H1 (cell line): ENCODE results near the gene CPLX1. TPM values are rescaled to one million over a fixed set of nuclear protein-coding genes. Genes with fewer than 3 reads are reported as not detected.

Source experiments
- CTCF ChIA-PET: fragments of 300-600 bp; sonication (Branson Sonifier 250); formaldehyde crosslinking; loops from one replicate; lab custom pipeline; 2021; ENCODE audit not compliant: partially characterized antibody; lab: Charles Lee
- POLR2A ChIA-PET: fragments of 300-600 bp; sonication (Branson Sonifier 250); formaldehyde crosslinking; loops from one replicate; lab custom pipeline; 2021; ENCODE audit warnings: inconsistent platforms; ENCODE audit not compliant: partially characterized antibody; lab: Charles Lee
- DNase-seq, 2 experiments: peaks; one replicate each; pipeline versions ENCODE4 v3.0.0 to v3.0.0-alpha.2; 2010 to 2022; ENCODE audit warnings: low spot score in 2 of 2, low read depth in 1 of 2, mixed read lengths in 1 of 2
- FAIRE-seq: peaks from 2 replicates; lab custom pipeline; 2011; peaks lifted over from hg19 to GRCh38; lab: Jason Lieb, UNC
- H2AFZ ChIP-seq: 2 replicates; pipeline ENCODE4 v1.8.1; 2012; ENCODE audit warnings: low read length, inconsistent platforms
- H2AK5ac ChIP-seq: 2 replicates; pipeline ENCODE4 v1.6.1; 2013; ENCODE audit warnings: low read depth, low read length
- H2BK120ac ChIP-seq: replicated peaks from 2 replicates; pipeline ENCODE3; 2013; ENCODE audit warnings: low read depth, low read length, inconsistent platforms
- H2BK12ac ChIP-seq: 2 replicates; pipeline ENCODE4 v1.6.1; 2013; ENCODE audit warnings: low read depth, low read length
- H2BK15ac ChIP-seq: 2 replicates; pipeline ENCODE4 v1.6.1; 2013; ENCODE audit warnings: low read length
- H2BK20ac ChIP-seq: 2 replicates; pipeline ENCODE4 v1.6.1; 2013; ENCODE audit warnings: low read length
- H2BK5ac ChIP-seq: 2 replicates; pipeline ENCODE4 v1.6.1; 2013; ENCODE audit warnings: low read depth, low read length
- H3K14ac ChIP-seq: 2 replicates; pipeline ENCODE4 v1.6.1; 2013; ENCODE audit warnings: inconsistent platforms; ENCODE audit not compliant: insufficient read length
- H3K18ac ChIP-seq: 2 replicates; pipeline ENCODE4 v1.6.1; 2013; ENCODE audit warnings: low read length; ENCODE audit errors: extremely low read depth
- H3K23ac ChIP-seq: 2 replicates; pipeline ENCODE4 v1.6.1; 2013; ENCODE audit warnings: inconsistent platforms; ENCODE audit not compliant: insufficient read length
- H3K23me2 ChIP-seq: 2 replicates; pipeline ENCODE4 v1.6.1; 2013; ENCODE audit warnings: low read depth, low read length
- H3K27ac ChIP-seq: 2 replicates; pipeline ENCODE4 v1.6.1; 2011; ENCODE audit warnings: low read depth, low read length, inconsistent platforms
- H3K27me3 ChIP-seq, 4 experiments: replicated peaks in 1 of 4; 1 replicate in 1 of 4; 2 replicates in 3 of 4; pipeline versions ENCODE4 v1.6.1 to v1.8.1; 2011 to 2013; ENCODE audit warnings: low read length in 3 of 4, mild to moderate bottlenecking in 3 of 4, inconsistent platforms in 2 of 4, mixed read lengths in 2 of 4, moderate library complexity in 1 of 4; ENCODE audit not compliant: control insufficient read depth in 3 of 4, insufficient read depth in 3 of 4; ENCODE audit errors: extremely low read depth in 1 of 4
- H3K36me3 ChIP-seq, 4 experiments: 2 replicates each; pipeline versions ENCODE4 v1.6.1 to v1.8.1; 2011 to 2013; ENCODE audit warnings: mild to moderate bottlenecking in 4 of 4, low read length in 3 of 4, moderate library complexity in 2 of 4, control low read depth in 1 of 4, inconsistent platforms in 1 of 4; ENCODE audit not compliant: insufficient read depth in 4 of 4, control insufficient read depth in 2 of 4
- H3K4ac ChIP-seq: replicated peaks from 2 replicates; pipeline ENCODE3; 2013; ENCODE audit warnings: low read length, low read depth, mixed read lengths, inconsistent platforms; ENCODE audit not compliant: insufficient read length
- H3K4me1 ChIP-seq, 4 experiments: replicated peaks in 1 of 4; 1 replicate in 1 of 4; 2 replicates in 3 of 4; pipeline versions ENCODE4 v1.6.1 to v1.8.1; 2011 to 2013; ENCODE audit warnings: low read length in 3 of 4, inconsistent platforms in 2 of 4, mixed read lengths in 1 of 4; ENCODE audit not compliant: insufficient read depth in 4 of 4, control insufficient read depth in 3 of 4
- H3K4me2 ChIP-seq, 2 experiments: 2 replicates each; pipeline versions ENCODE4 v1.6.1 to v1.8.1; 2011 to 2013; ENCODE audit warnings: low read depth in 2 of 2, low read length in 2 of 2, control low read depth in 1 of 2, inconsistent platforms in 1 of 2, mild to moderate bottlenecking in 1 of 2; ENCODE audit not compliant: insufficient read depth in 1 of 2
- H3K4me3 ChIP-seq, 4 experiments: fragments of 200-600, 300-600 bp in 1 of 4; sonication (generic), shearing (Covaris generic), sonication (Bioruptor Twin) in 1 of 4; 2 replicates each; pipeline versions ENCODE4 v1.5.1 to v1.8.1; 2011 to 2016; ENCODE audit warnings: low read length in 4 of 4, low read depth in 3 of 4, control low read depth in 2 of 4, inconsistent platforms in 2 of 4, mild to moderate bottlenecking in 2 of 4, mixed read lengths in 1 of 4, moderate library complexity in 1 of 4; ENCODE audit not compliant: insufficient read depth in 2 of 4; ENCODE audit errors: extremely low read depth in 1 of 4
- H3K56ac ChIP-seq: replicated peaks from 2 replicates; pipeline ENCODE3; 2013; ENCODE audit warnings: low read depth, mild to moderate bottlenecking, mixed read lengths, low read length, inconsistent platforms; ENCODE audit not compliant: insufficient read length
- H3K79me1 ChIP-seq: 2 replicates; pipeline ENCODE4 v1.6.1; 2013; ENCODE audit warnings: low read depth, low read length, control low read depth
- H3K79me2 ChIP-seq, 2 experiments: 2 replicates each; pipeline versions ENCODE4 v1.6.1 to v1.8.1; 2012 to 2013; ENCODE audit warnings: low read length in 2 of 2, mild to moderate bottlenecking in 2 of 2, inconsistent platforms in 1 of 2; ENCODE audit not compliant: insufficient read depth in 2 of 2, control insufficient read depth in 1 of 2
- H3K9ac ChIP-seq, 4 experiments: replicated peaks in 1 of 4; 1 replicate in 1 of 4; 2 replicates in 3 of 4; pipeline versions ENCODE4 v1.6.1 to v1.8.1; 2011 to 2013; ENCODE audit warnings: low read depth in 3 of 4, low read length in 3 of 4, control low read depth in 2 of 4, mild to moderate bottlenecking in 2 of 4, moderate library complexity in 2 of 4, inconsistent platforms in 1 of 4; ENCODE audit errors: extremely low read depth in 1 of 4
- H3K9me3 ChIP-seq, 2 experiments: 2 replicates each; pipeline versions ENCODE4 v1.6.1 to v1.8.1; 2012 to 2013; ENCODE audit warnings: mild to moderate bottlenecking in 2 of 2, moderate library complexity in 2 of 2, control low read depth in 1 of 2, inconsistent platforms in 1 of 2, low read depth in 1 of 2, low read length in 1 of 2, mixed read lengths in 1 of 2; ENCODE audit not compliant: insufficient read depth in 2 of 2
- H4K20me1 ChIP-seq, 2 experiments: replicated peaks in 1 of 2; 2 replicates each; pipeline versions ENCODE3 to v1.8.1; 2011 to 2013; ENCODE audit warnings: inconsistent platforms in 2 of 2, low read length in 2 of 2, mild to moderate bottlenecking in 1 of 2; ENCODE audit not compliant: insufficient read depth in 2 of 2, control insufficient read depth in 1 of 2
- H4K5ac ChIP-seq: 2 replicates; pipeline ENCODE4 v1.6.1; 2013; ENCODE audit warnings: low read length, low read depth, mixed read lengths, inconsistent platforms; ENCODE audit not compliant: insufficient read length
- H4K8ac ChIP-seq: 2 replicates; pipeline ENCODE4 v1.8.0; 2013; ENCODE audit warnings: mild to moderate bottlenecking, moderate library complexity, low read length, inconsistent platforms; ENCODE audit not compliant: insufficient read depth; ENCODE audit errors: extremely low read depth
- H4K91ac ChIP-seq: replicated peaks from 2 replicates; pipeline ENCODE3; 2013; ENCODE audit warnings: low read length, mixed read lengths, inconsistent platforms; ENCODE audit not compliant: insufficient read length
- BRCA1 ChIP-seq: IDR thresholded peaks from 2 replicates; pipeline ENCODE4 v1.6.1; 2012; ENCODE audit warnings: low read depth, low read length, improper control_type of control experiment
- GTF2F1 ChIP-seq: IDR thresholded peaks from 2 replicates; pipeline ENCODE4 v1.6.1; 2012; ENCODE audit warnings: low read depth, low read length, improper control_type of control experiment, borderline replicate concordance
- POU5F1 ChIP-seq: IDR thresholded peaks from 2 replicates; pipeline ENCODE4 v1.6.1; 2011; ENCODE audit warnings: low read depth, mild to moderate bottlenecking, low read length, moderate library complexity
- WGBS, 2 experiments: shearing (Covaris generic) in 1 of 2; methylation state at CpG; one replicate each; pipeline versions ENCODE4 v1.1.6 to v1.1.7; 2013 to 2015; ENCODE audit warnings: low lambda C conversion rate in 2 of 2, mixed read lengths in 2 of 2, inconsistent platforms in 1 of 2, low coverage in 1 of 2, missing lambda C conversion rate in 1 of 2; ENCODE audit not compliant: insufficient replicate concordance in 2 of 2, insufficient coverage in 1 of 2, insufficient read length in 1 of 2; ENCODE audit errors: extremely low coverage in 1 of 2, missing lambda C conversion rate in 1 of 2; 5-methylcytosine and 5-hydroxymethylcytosine counted together
- polyA plus RNA-seq, 7 experiments: library from polyadenylated mRNA; depleted of rRNA in 3 of 7; stranded (reverse) in 5 of 7; unstranded in 2 of 7; fragments of >200 nt in 5 of 7; fragments of 200-250 nt in 2 of 7; gene quantifications; 1 replicate in 5 of 7; 2 replicates in 1 of 7; 4 replicates in 1 of 7; pipeline versions ENCODE4 v1.2.1 to v1.2.3, GENCODE V29; 2011 to 2013; ENCODE audit warnings: missing spikeins in 2 of 7, mixed read lengths in 2 of 7
- total RNA-seq: library from RNA; stranded (reverse); fragmentation: NEBNext Ultra II Directional; extraction: Animal tissue kit (Norgen Biotek cat#: 25700); gene quantifications from 2 replicates; pipeline ENCODE4 v1.2.1, GENCODE V29; 2021

Gene CPLX1
- total and polyA plus RNA-seq, 2 of the 8 experiments (the other 6 are each of a cell fraction or from before 2014, with no cell fraction given), result 0.32 to 0.56 TPM

DNA sequence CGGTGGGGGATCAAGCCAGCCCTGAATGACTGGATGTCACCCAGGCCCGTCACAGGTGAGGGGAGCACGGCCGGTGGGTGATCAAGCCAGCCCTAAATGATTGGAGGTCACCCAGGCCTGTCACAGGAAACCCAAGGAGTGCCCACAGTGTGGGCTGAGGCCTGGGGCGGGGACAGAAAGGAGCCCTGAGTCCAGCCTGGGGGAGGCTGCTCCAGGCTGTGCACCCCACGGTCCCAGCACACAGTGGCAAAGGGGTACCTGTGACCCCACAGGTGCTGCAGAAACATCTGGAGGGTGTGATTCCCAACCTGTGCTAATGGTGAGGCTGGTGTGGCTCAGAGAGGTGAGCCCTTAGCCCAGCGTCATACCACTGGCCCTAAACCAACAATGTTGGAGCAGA is 6.2 kb upstream of the CPLX1 start:
- Histone ChIP-seq H2BK5ac (no peak overlapping the region), H3K36me3 (no peaks in the 10 kb centered on the region), H3K4me3 (no peak overlapping the region), H4K8ac (no peak overlapping the region), H3K9ac (no peak overlapping the region), H3K4me2 (no peak overlapping the region), H4K5ac (no peak overlapping the region), H3K79me1 (no peaks in the 10 kb centered on the region), H3K4me1 (no peaks in the 10 kb centered on the region; a peak in 1 of 7 replicates), H3K23me2 (no peaks in the 10 kb centered on the region), H3K23ac (no peak overlapping the region), H3K56ac (no peak overlapping the region), H3K18ac (no peak overlapping the region), H3K27me3 (peaks cover 11 to 21% (median 16%) of the 10 kb centered on the region in 4 experiments), H3K79me2 (no peaks in the 10 kb centered on the region), H2BK15ac (no peak overlapping the region), H4K91ac (no peak overlapping the region), H2AFZ (no peak overlapping the region), H3K9me3 (peaks cover 0 to 5% of the 10 kb centered on the region in 2 experiments; a peak in 1 of 4 replicates), H2BK120ac (no peak overlapping the region), H2AK5ac (no peak overlapping the region), H3K14ac (no peak overlapping the region), H3K4ac (no peak overlapping the region), H4K20me1 (peaks cover 1 to 11% of the 10 kb centered on the region in 2 experiments), H2BK12ac (no peak overlapping the region), H3K27ac (no peak overlapping the region), H2BK20ac (no peak overlapping the region)
- DNase-seq (no peak), FAIRE-seq (no peak)
- CTCF ChIA-PET, result no interaction called here
- TF ChIP-seq POU5F1, result no peak
- no peak for TF ChIP-seq BRCA1
- no peak for TF ChIP-seq GTF2F1
- WGBS, 2 experiments, result 85% methylated on average over 7 of the region's 7 CpGs; no CpG with 5 or more reads in 1 of the 2 experiments
- POLR2A ChIA-PET, result no interaction called here
